NCI-H1436 (cell line): ENCODE measurements around the gene SLC17A2.

Source experiments
- DNase-seq: peaks from one replicate; lab custom pipeline; 2025; lab: John Stamatoyannopoulos, UW

SLC17A2 gene

DNA sequence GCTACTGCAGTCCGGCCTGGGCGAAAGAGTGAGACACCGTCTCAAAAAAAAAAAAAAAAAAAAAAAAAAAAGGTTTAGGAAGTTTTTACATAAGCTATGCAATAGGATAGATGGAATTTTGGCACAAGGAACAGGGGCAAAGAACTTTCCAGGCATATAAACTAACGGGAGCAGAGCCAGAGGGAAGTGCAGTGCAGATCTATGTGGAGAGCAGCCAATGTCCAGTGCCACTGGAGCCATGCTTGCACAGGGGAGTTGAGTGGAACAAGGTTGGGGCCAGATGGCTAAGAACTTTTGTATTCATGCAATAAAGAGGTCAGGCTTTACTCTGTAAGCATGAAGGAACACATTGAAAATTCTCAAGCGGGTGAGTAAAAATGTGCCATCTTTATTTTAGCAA lies 10.8 kb downstream of the SLC17A2 start:
- no peak for DNase-seq

DNA sequence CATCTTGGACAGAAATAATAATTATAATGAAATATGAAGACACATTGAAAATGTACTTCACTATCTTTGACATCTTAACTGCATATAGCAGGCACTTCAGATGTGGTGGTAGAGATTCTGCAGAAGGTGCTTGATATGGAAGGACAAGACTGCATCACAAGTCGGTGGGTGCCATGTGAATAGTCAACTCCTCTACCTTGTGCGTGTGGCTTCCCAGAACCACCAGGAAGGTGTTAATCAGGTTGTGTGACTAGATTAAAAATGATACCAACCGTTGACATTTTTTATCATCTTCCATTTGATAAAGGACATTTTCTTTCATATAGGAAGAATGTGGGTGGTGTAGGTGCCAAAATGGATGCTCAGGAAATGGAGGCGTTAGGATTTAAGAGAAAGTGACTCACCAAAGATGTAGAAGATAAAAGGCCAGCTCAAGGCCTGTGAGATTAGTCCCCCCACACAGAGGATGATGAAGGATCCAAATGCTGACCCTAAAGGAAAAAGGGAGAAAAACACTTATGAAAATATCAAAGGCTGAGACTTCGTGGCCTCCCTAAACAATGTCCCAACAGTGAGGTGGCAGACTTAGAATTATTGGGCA lies 12.3 kb downstream of the SLC17A2 start:
- DNase-seq = no peak

DNA sequence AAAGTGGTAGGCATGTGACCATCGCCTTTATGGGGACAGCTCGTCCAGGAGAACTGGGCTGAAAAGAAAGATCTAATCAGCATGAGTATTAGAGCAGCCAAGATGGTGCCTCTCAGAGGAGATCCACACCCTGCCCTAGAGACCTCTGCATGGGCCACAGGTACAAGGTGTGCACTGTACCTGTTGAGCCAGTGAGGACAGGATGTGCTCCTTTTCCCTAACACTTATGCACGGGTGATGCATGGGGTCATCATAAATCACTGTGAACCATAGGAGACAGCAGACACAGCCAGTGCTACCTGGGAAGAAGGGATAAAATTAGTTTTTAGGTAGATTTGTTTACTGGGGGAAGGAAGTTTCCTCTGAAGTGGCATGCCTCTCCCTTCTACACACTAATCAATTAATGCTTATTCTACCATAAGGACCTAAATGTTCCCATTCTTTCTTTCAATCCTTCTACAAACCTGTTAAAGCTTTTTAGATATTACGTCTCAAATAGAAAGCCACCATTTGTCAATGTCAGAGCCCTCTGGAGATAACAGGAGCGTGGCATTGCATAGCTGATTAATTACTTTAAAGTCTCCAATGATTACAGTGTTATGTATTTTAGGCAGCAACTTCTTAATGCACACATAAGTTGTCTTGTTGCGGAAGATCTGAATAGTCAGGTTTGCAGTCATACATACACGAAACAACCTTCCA lies 13.6 kb downstream of the SLC17A2 start:
- no peak for DNase-seq

DNA sequence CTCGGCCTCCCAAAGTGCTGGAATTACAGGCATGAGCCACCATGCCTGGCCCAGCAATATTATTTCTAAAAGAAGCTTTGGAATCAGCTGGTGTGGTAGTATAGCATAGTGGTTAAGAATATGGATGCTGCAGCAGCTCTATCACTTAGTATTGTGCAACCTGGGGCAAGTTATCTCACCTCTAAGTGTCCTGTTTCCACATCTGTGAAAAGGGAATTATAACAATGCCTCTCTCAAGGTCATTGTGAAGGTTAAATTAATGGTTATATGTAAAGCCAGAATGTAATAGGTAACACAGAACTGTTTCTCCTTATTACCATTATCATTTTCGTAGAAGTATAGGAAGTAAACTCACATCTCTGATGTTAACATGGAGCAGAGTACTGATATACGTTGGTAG lies 14.2 kb downstream of the SLC17A2 start:
- no peak for DNase-seq

DNA sequence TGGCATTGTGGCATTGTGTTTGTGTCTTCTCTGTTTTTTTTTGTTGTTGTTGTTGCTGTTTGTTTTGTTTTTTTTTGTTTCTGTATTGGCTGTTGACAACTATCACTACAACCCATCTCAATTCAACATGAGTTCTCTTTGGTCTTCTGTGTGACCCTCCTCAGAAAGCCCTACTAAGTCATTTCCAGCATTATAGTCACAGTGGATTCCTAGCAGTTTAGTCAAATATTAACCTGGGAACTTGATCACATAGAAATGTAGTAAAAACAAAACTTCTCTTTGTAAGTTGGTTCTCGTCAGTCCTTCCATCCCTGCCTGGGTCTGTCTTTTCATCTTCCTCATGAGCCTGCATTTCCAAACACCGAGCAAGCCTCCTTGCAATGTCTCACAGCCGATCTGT lies 16.8 kb downstream of the SLC17A2 start:
- DNase-seq = no peak

DNA sequence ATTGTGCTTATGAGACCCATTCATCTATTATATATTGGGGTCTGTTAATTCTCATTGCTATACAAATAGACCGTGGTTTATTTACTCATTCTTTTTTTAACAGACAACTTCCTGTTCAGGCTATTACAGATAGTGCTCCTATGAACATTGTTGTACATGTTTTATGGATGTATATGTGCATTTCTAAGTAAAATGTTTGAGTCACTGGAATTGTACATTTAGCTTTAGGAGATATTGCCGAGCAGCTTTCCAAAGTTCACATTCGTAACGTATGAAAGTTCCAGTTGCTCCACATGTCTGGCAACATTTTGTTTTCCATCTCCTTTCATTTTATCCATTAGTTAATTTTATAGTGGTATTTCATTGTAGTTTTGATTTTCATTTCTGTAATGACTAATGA lies 19.1 kb downstream of the SLC17A2 start:
- DNase-seq = no peak

DNA sequence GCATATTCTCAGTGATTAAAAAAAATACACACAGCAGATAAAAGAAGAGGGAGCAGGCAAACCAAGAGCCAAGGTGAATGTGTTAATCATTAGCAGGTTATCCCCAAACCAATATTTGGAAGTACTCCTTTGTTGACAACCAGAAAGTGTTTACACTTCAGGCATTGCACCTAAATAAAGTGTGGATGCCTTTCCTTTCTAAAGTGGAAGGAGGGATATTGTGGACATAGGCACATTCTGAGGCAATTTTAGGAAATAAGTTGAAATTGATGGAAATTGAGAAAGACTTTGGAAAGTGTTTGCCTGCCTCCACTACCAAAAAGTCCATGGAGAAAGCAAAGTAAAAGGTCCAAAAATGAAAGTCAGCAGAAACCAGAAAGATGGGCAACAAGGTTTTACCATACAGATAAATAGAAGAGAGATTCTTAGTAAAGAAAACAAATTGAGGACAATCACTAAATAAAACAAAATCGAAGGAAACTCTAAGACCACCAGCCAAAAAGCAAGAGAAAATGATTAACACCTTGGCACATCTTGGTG lies 22.9 kb downstream of the SLC17A2 start:
- no peak for DNase-seq

DNA sequence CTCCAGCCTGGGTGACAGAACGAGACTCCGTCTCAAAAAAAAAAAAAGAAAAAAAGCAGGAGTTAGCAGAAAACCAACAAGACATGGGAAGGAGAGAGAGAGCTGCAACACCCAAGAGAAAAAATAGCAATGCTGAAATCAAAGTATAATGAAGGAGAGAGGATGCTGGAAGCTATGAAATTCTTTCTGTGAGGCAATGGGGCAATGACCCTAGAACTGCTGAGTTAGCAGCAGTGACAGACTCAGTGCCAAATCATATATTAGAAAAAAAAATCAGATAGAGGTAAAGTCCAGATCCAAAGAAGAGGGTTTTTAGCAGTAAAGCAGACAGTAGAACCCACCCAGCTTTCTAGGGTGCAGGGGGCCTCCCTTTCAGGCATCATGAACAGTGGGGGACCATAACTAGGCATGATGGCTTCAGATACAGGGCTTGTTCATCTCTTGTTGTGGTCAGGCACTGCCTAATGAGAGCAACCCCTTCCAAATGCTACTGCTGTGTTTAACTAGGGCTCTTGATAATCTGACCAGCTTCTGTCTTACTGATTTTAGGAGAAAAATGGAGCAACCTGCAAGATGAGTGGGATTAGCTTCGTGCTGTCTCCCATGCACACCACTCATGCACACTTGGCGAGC lies 26.9 kb downstream of the SLC17A2 start:
- no peak for DNase-seq

DNA sequence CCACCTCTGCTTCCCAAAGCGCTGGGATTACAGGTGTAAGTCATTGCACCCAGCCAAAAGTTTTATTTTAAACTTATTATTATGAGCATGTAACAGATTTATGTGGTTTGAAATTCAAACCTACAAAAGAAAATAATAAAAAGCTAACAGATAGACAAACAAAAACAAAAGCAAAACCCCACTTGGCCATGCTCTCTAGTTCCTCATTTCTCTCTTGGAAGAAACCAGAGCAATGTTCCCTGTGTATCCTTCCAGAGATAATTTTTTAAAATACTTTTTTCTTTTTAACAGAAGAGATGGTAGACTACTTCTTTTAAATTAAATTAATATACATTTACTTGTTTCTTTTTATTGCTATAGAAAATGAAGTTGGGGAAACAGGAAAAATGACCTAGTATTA lies 28.4 kb downstream of the SLC17A2 start:
- DNase-seq = no peak

DNA sequence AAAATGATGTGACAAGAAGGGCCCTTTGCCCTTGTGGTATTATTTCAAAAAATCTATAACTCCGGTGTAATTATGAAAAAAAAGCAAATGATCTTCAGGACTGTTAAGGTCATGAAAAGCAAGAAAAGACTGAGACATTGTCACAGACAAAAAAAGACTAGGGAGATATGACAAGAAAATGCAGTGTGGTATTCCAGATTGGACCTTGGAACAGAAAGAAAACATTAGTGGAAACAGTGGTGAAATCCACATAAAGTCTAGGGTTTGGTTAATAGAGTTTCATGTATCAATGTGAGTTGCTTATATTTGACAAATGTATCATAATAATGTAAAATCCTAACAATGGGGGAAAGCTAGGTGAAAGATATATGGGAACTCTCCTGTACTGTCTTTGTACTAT lies 29.6 kb downstream of the SLC17A2 start:
- no peak for DNase-seq

DNA sequence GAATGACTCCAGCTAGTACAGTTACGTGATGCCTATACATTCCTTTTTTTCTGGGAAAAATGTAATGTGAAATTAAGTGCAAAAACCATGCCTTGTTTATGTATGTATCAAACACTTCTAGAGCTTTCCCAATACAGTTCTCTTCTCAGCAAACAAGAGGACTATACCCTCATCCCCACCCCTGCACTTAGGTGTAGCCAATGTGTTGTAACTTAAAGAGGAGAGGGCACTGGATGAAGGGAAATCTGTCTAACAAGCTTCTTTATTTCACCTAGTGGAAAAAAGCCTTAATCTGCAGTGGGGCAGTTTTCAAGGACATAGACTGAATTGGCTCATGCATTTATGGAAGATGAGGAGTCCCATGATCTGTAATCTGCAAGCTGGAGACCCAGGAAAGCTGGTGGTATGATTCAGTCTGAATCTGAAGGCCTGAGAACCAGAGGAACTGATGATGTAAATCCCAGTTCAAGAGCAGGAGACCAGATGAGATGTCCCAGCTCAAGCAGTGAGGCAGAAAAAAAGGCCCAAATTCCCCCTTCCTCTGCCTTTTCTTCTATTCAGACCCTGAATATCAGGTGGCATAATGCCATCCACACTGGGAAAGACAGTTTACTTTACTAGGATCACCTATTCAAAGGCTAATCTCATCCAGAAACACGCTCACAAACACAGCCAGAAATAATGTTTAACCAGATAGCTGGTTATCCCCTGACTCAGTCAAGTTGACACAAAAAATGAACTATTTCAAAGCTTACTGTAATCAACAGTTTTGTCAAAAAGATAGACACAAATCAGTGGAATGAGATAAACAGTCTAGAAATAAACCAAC lies 30.7 kb downstream of the SLC17A2 start:
- DNase-seq = no peak

DNA sequence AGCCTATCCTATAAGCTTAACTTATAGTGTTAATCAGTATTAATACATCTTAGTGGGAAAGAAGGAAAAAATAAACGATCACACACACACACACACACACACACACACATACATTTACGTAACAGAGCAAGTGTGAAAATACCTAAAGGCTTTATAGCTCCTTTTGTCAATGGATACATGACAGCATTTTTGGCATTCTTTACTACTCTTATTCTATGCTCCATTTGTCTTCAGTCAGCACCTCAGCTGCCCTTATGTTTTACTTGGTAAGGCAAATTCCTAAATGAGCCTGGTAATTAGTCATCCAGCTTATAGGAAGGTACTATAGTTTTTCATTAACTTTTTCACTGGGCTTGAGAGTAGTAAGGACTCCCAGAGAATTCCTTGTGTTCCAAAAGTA lies 31.4 kb downstream of the SLC17A2 start:
- no peak for DNase-seq

DNA sequence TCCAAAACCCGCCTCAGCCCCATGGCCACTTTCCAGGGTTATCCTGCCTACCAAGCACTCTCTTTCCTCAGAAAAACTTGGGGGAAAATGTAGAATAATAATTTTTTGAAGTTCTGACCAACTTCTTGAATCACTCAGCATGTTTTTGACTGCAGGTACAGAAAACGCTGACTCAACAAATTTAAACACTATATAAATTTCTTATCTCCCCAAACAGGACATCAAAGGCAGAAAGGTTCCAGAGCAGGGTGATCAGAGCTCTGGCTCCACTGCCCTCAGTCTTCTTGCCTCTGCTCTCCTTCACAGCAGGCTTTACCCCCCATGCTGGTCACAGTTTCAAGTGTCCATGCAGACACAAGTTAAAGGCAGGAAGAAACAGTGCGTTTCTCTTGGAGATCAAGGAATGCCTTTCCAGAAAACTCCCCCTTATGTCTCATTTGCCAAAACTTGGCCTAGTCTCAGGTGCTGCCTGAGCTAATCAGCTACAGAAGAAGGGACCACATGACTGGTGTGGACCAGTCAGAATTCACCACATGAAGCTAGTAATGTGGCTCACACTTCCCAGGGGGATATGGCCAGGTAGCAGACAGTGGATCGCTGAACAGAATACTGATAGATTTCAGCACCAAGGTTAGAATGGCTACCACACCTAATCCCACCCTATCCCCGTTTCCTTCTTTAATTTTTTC lies 32.1 kb downstream of the SLC17A2 start:
- no peak for DNase-seq

DNA sequence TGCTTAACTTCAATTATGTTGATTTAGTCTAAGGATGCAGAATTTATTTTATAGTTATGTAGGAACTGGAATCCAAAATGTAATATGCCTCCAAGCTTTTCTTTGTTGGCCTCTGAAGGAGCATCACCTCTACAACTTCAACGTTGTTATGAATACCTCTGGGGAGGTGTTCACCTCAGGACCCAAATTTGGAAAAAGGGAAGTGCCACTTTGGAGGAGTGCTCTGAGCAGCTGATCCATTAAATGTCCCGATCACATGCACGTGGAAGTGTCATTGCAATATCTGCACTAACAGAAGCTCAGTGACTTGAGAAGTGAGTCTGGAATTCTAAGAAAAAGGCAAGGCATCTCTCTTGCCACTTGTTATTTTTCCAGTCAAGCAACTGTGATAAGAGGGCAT lies 34.2 kb downstream of the SLC17A2 start:
- no peak for DNase-seq

DNA sequence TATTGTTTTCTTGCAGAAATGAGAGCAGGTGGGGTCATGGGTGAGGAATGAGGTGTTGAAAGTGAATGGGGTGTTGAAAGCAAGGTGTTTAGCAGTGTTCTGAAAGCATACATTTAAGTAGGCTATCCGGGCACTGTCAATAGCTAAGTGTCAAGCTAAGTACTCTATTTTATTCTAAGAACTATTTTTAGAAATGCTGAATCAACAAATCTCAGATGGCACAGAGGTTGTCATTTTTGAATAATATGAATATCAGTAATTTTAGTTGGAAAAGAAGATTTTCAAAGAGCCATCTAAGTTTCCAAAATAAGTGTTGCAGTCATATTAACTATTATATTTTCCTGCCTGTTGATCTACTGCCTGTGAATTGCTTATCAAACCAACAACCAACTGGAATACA lies 34.7 kb downstream of the SLC17A2 start:
- DNase-seq = no peak

DNA sequence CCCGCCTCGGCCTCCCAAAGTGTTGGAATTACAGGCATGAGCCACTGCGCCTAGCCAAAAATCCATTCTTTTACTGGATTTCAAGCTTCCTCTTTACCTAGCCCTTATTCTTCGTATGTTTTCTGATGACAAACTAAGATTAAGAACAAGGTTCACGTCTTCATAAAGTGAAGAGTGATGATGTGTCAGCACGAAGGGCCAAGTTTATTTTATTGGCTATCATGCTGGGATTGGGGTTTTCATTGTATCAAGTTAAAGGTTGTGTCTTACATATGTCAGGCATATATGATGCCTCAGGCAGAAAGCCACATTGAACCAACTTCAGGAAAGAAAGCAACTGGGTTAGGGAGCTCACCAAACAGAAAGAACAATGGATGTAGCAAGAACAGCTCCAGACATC lies 36.7 kb downstream of the SLC17A2 start:
- no peak for DNase-seq

DNA sequence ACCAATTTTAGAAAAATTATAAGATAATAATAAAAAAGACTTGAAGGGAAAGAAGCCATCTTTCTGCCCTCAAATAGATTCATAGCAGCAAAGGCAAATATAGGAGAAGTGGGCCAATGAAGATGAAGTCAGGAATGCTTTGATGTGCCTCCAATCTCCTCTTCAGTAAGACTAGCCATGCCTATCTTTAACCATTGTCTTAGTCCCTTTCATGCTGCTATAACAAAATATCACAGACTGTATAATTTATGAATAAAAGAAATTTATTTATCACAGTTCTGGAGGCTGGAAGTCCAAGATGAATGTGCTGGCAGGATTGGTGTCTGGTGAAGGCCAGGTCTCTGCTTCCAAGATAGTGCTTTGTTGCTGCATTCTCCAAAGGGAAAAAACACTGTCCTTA lies 37.6 kb downstream of the SLC17A2 start:
- no peak for DNase-seq

DNA sequence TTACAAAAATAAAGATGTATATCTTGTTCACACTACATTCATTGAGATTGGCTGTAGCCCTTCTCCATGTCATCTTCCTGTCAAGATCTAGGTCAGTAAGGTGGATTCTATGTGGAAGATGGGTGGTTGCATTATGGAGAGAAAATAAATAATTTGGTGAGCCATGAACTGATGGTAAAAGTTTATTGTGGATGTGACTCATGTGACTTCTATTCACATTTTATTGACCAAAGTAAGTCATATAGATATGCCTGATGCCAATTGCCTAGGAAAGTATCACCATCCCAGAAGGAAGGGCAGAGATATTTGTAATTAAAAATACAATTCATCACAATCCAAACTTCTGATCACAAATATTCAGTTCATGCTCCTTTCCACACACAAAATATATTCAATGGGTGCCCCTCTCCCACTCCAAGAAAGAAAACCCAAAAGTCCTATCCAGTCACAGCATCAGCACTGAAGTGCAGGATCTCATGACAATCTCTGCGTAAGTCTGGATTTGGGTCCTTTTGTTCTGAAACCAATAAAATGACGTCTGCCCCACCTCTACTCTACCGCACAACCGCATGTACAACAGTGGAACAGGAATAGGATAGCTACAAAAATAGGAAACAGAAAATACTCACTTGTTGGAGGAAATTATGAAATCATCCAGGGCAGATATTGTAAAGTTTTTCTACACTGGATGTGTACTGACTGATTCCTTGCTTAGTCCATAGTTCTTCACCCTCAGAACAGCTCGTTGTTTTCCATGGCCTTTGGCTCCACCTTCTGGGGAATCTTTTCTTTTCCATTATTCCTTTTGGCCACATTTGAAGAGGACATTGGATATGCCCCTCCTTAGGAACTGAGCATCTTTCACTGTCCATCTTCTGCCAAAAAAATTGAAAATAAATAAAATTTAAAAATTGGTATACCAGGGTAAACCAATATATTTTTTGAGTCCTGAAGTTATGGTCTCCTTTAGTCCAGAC lies 40.3 kb downstream of the SLC17A2 start:
- peak; percentile 28 for DNase-seq

DNA sequence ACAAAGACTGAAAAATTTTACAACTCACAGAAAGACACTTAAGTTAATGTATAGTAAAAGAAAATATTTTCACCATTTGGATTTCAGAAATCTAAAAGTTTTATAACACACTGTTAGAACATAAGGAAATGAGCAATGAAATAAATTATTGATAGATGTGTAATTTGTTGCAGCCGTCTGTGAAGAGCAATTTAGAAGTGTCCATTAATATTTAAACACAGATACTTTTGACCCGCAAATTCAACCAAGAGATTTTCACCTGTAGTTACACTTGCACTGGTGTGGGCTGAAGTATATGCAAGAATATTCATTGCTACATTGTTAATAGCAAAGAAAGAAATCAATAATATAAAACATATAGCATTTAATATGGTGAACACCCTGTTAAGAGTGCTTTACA lies 41.9 kb downstream of the SLC17A2 start:
- no peak for DNase-seq

DNA sequence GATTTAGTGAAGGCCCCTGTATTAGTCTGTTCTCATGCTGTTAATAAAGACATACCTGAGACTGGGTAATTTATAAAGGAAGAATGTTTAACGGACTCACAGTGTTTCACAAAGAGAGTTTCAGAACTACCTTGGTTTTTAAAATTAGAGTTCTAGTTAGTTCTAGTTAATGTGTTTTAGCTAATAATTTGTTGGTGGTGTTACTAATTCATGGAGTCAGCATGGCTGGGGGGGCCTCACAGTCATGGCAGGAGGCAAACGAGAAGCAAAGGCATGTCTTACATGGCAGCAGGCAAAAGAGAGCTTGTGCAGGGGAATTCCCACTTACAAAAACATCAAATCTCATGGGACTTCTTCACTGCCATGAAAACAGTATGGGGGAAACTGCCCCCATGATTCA lies 44.4 kb downstream of the SLC17A2 start:
- no peak for DNase-seq

DNA sequence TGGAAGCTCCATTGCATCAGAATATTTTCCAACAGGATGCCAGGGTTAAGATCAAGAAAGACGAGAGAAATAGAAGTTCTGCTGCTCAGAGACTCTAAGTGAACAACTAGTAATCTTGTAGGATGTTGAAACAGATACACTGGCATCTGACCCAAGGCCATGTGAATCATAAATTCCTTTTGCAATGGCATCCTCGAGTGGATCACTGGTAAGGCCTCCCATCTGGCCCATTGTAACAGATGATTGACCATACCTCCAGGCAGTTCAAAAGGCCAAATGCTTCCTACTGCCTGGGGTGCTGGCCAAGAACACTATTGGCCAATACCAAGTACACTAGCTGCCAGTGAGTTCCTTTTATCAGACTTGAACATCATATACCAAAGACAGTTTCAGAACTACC lies 46.5 kb downstream of the SLC17A2 start:
- DNase-seq = no peak
